ENCODE data around the gene PDZD2.
"Not testable (repeated sequence)": the region's sequence is repeated elsewhere in the genome, so short reads cannot be mapped to it uniquely, and the experiment has no call there.

Gene PDZD2

GRCh38 chr5:32001707-32002106 is 362.8 kb downstream of the PDZD2 start:
- DNase-seq (ENCODE audit: low spot score), result no peak

GRCh38 chr5:32002755-32003154 is 363.8 kb downstream of the PDZD2 start:
- DNase-seq (ENCODE audit: low spot score), result no peak

GRCh38 chr5:32003981-32004380 is 365.1 kb downstream of the PDZD2 start:
- DNase-seq (ENCODE audit: low spot score), result no peak

- DNase-seq (ENCODE audit: low spot score), result no peak
Observed at GRCh38 chr5:32004404-32004803, 365.5 kb downstream of the PDZD2 start.

- no peak for DNase-seq (ENCODE audit: low spot score)
Observed at GRCh38 chr5:32008746-32009145, 369.8 kb downstream of the PDZD2 start.

- peak; percentile 23 for DNase-seq (ENCODE audit: low spot score)
Observed at GRCh38 chr5:32013658-32014057, 374.7 kb downstream of the PDZD2 start.

GRCh38 chr5:32014096-32014745 is 375.3 kb downstream of the PDZD2 start:
- peak; percentile 36 for DNase-seq (ENCODE audit: low spot score)

- DNase-seq (ENCODE audit: low spot score), result not testable (repeated sequence)
Observed at GRCh38 chr5:32015262-32015661, 376.3 kb downstream of the PDZD2 start.

- no peak for DNase-seq (ENCODE audit: low spot score)
Observed at GRCh38 chr5:32017692-32018367, 378.9 kb downstream of the PDZD2 start.

GRCh38 chr5:32018476-32019436 is 379.8 kb downstream of the PDZD2 start:
- no peak for DNase-seq (ENCODE audit: low spot score)

GRCh38 chr5:32020271-32020670 is 381.3 kb downstream of the PDZD2 start:
- DNase-seq (ENCODE audit: low spot score), result no peak

- no peak for DNase-seq (ENCODE audit: low spot score)
Observed at GRCh38 chr5:32020946-32021345, 382.0 kb downstream of the PDZD2 start.

- DNase-seq (ENCODE audit: low spot score), result no peak
Observed at GRCh38 chr5:32021771-32022170, 382.8 kb downstream of the PDZD2 start.

- DNase-seq (ENCODE audit: low spot score), result no peak
Observed at GRCh38 chr5:32022638-32023037, 383.7 kb downstream of the PDZD2 start.

- no peak for DNase-seq (ENCODE audit: low spot score)
Observed at GRCh38 chr5:32023816-32024215, 384.9 kb downstream of the PDZD2 start.

- no peak for DNase-seq (ENCODE audit: low spot score)
Observed at GRCh38 chr5:32024751-32025150, 385.8 kb downstream of the PDZD2 start.

GRCh38 chr5:32027093-32027716 is 388.3 kb downstream of the PDZD2 start:
- no peak for DNase-seq (ENCODE audit: low spot score)

- DNase-seq (ENCODE audit: low spot score), result no peak
Observed at GRCh38 chr5:32027717-32028458, 389.0 kb downstream of the PDZD2 start.

- DNase-seq (ENCODE audit: low spot score), result no peak
Observed at GRCh38 chr5:32029261-32029660, 390.3 kb downstream of the PDZD2 start.

GRCh38 chr5:32029781-32030180 is 390.9 kb downstream of the PDZD2 start:
- no peak for DNase-seq (ENCODE audit: low spot score)

- no peak for DNase-seq (ENCODE audit: low spot score)
Observed at GRCh38 chr5:32030222-32030621, 391.3 kb downstream of the PDZD2 start.

Measured in SK-N-DZ (cell line).